Adrenal gland (tissue), 12 donors: ENCODE data around the gene CA7. TPM values are rescaled to one million over a fixed set of nuclear protein-coding genes. Genes with fewer than 3 reads are reported as not detected.

Experiments
- DNase-seq, 7 donors: peaks; one replicate each; pipeline ENCODE4 v3.0.0-alpha.2; 2019 to 2020
- H3K27ac ChIP-seq, 5 donors: fragments of 200-600 bp; sonication (generic) in 4 of 5; 1 replicate in 3 of 5; 2 replicates in 2 of 5; pipeline versions ENCODE4 v1.5.1 to v1.8.0; 2016 to 2020; ENCODE audit warnings: mild to moderate bottlenecking in 1 of 5
- H3K27me3 ChIP-seq: fragments of 200-600 bp; 2 replicates; pipeline ENCODE4 v1.8.0; 2021
- H3K36me3 ChIP-seq, 2 donors: fragments of 200-600 bp; replicated peaks in 1 of 2; 1 replicate in 1 of 2; 2 replicates in 1 of 2; pipeline versions ENCODE4 v1.5.1 to v1.8.0; 2018 to 2022
- H3K4me1 ChIP-seq, 2 donors: fragments of 200-600 bp; replicated peaks in 1 of 2; 1 replicate in 1 of 2; 2 replicates in 1 of 2; pipeline versions ENCODE4 v1.5.1 to v1.8.0; 2018 to 2021
- H3K4me3 ChIP-seq, 4 donors: fragments of 200-600 bp; sonication (generic) in 3 of 4; one replicate each; pipeline ENCODE4 v1.5.1; 2016 to 2018
- H3K9me3 ChIP-seq, 3 donors: fragments of 200-600 bp; sonication (generic) in 1 of 3; replicated peaks in 1 of 3; 1 replicate in 2 of 3; 2 replicates in 1 of 3; pipeline versions ENCODE4 v1.5.1 to v1.8.0; 2016 to 2021
- CTCF ChIP-seq, 6 experiments: fragments of 450-650 bp in 4 of 6; fragments of 200-600 bp in 2 of 6; sonication (generic) in 1 of 6; IDR thresholded peaks; 1 replicate in 5 of 6; 2 replicates in 1 of 6; pipeline versions ENCODE4 v1.5.1 to v1.8.0; 2016 to 2021; ENCODE audit warnings: antibody characterized with exemption in 6 of 6, mild to moderate bottlenecking in 2 of 6, moderate library complexity in 1 of 6
- POLR2A ChIP-seq, 2 donors: fragments of 450-650 bp; IDR thresholded peaks; one replicate each; pipeline ENCODE4 v1.6.1; 2017; ENCODE audit warnings: antibody characterized with exemption in 2 of 2, mild to moderate bottlenecking in 2 of 2, moderate library complexity in 1 of 2
- WGBS, 4 donors: extraction: QIAGEN DNeasy Blood & Tissue Kit in 2 of 4; methylation state at CpG; one replicate each; pipeline versions ENCODE4 v1.1.5 to v1.1.7; 2013 to 2017; 5-methylcytosine and 5-hydroxymethylcytosine counted together
- intact Hi-C, 2 donors: fragments of 100-400 bp; cut with DNase I; formaldehyde crosslinking; loops; one replicate each; pipeline versions ENCODE4 v1.14.1 to v1.15.0; 2022 to 2023
- polyA plus RNA-seq, 3 donors: library from polyadenylated mRNA; stranded (reverse); fragments of 200-250 nt in 2 of 3; fragments of 350-450 nt in 1 of 3; fragmentation: Illumina TruSeq in 1 of 3; extraction: RNeasy Lipid Tissue Mini Kit (QIAGEN cat#74804) in 1 of 3; gene quantifications; one replicate each; pipeline ENCODE4 v1.2.3, GENCODE V29; 2013 to 2014
- total RNA-seq, 9 donors: library from RNA; depleted of rRNA in 4 of 9; stranded (reverse); fragments of >200 nt in 4 of 9; fragments of 120-200 nt in 1 of 9; fragmentation: NEBNext Ultra II Directional in 1 of 9; extraction: Animal tissue kit (Norgen Biotek cat#: 25700) in 1 of 9; gene quantifications; one replicate each; pipeline versions ENCODE4 v1.1.0 to v1.2.4, GENCODE V29; 2013 to 2023
- donor health status: healthy with polysubstance abuse.
- donor health status: Bipolar disorder and iron deficiency.
- donor health status: DM: yes; HTN: yes; CAD: no.
- donor health status: DM: no; HTN: no; CAD: no.
- donor health status: DM: no; HTN: no; CAD: no.
- donor health status: DM: yes; HTN: yes; CAD: no.

The CA7 gene
- total and polyA plus RNA-seq, 12 donors = not detected

- Histone ChIP-seq H3K4me3 (no peak overlapping the region), H3K36me3 (no peaks in the 10 kb centered on the region), H3K9me3 (no peaks in the 10 kb centered on the region), H3K27me3 (no peaks in the 10 kb centered on the region), H3K27ac (no peak overlapping the region), H3K4me1 (no peaks in the 10 kb centered on the region)
- no peak for DNase-seq
- intact Hi-C loops = no loop called here
- no peak for TF ChIP-seq POLR2A (IDR thresholded peaks at IDR 0.05)
- no peak for TF ChIP-seq CTCF (IDR thresholded peaks at IDR 0.05)
- 82 to 92% (median 86%) methylated on average over 3 to 13 of the region's 13 CpGs for WGBS, 4 donors
These were observed 7.2 kb downstream of the CA7 start for GRCh38 chr16:66851166-66851964.

DNA sequence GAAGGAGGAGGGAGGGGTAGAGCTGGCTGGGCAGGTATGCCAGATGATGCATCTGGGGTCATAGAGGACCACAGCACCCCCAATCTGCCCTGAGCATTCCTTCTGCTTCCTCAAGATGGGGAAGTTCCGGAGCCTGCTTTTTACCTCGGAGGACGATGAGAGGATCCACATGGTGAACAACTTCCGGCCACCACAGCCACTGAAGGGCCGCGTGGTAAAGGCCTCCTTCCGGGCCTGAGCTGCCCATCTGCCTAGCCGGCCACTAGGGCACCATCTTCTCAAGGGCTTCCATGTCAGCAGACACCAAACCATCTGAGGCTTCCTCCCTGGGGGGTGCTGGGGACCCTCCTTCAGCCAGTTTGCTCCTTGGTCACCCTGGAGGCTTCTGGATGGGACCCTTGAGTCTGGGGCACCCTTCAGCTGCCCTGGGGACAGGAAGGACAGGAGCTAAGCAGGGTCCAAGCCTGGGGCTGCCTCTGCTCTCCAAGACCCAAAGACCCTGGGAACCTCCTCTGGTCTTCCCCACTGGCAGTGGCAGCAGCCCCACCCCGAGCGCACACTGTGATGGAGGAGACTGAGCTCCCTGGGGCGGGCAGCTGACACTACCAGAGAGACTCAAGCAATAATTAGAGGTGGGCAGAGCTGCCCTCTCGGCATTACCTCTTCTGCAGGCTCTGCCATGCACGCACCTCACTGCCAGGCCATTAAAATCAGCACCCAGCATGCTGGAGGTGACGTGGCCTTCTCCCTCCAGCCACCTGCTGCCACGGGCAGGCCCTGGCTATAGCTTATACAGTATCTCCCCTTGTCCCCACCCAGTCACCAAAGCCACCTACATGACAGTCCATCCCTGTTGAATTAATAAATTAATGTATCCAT, 9.3 kb downstream of the CA7 start:
- TF ChIP-seq POLR2A (IDR thresholded peaks at IDR 0.05) = no peak
- TF ChIP-seq CTCF (IDR thresholded peaks at IDR 0.05) = no peak
- Histone ChIP-seq H3K27me3 (no peaks in the 10 kb centered on the region), H3K36me3 (no peaks in the 10 kb centered on the region), H3K9me3 (no peaks in the 10 kb centered on the region), H3K4me1 (no peaks in the 10 kb centered on the region), H3K4me3 (no peak overlapping the region), H3K27ac (no peak overlapping the region)
- intact Hi-C loops = no loop called here
- DNase-seq = no peak
- WGBS, 4 donors = 75 to 81% (median 78%) methylated on average over 8 to 15 of the region's 15 CpGs

DNA sequence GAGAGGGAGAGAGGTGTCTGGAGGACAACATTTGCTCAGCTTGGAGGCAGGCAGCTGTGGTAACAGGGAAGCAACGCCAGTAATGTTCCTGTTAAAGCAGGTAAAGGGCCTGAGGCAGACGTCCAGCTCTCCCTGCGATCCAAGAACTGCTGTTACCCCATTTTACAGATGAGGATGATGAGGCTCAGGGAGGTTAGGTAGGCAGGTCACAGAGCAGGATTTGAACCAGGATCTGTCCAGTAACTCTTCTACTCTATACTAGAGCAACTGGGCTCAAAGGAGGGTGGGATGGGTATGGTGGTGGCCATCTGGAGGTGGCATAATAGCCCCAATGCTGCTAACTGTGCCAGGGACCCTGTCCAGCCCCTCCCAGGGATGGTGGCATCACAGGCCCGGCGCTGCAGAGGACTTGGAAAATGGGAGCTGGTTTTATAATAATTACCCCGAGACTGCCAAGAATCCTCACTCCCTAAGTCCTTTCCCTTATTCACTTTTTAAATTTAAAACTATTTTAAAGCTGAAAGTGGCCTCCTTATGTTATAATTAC, 12.0 kb downstream of the CA7 start:
- no peak overlapping the region for H3K4me3 ChIP-seq
- peaks cover 0 to 5% of the 10 kb centered on the region in 2 donors for H3K4me1 ChIP-seq
- H3K27ac ChIP-seq = no peak overlapping the region
- no peaks in the 10 kb centered on the region for H3K9me3 ChIP-seq
- DNase-seq = no peak
- no peaks in the 10 kb centered on the region for H3K36me3 ChIP-seq
- TF ChIP-seq POLR2A (IDR thresholded peaks at IDR 0.05) (no peak), CTCF (IDR thresholded peaks at IDR 0.05) (no peak)
- no peaks in the 10 kb centered on the region for H3K27me3 ChIP-seq
- intact Hi-C loops = no loop called here
- 86 to 93% (median 91%) methylated on average over 6 of the region's 6 CpGs for WGBS, 4 donors

- no peak for DNase-seq
- H3K4me3 ChIP-seq = no peak overlapping the region
- H3K36me3 ChIP-seq = no peaks in the 10 kb centered on the region
- TF ChIP-seq POLR2A (IDR thresholded peaks at IDR 0.05) = no peak
- no peak overlapping the region for H3K27ac ChIP-seq
- intact Hi-C loops = no loop called here
- no peaks in the 10 kb centered on the region for H3K27me3 ChIP-seq
- no peaks in the 10 kb centered on the region for H3K9me3 ChIP-seq
- 95 to 100% (median 100%) methylated on average over 1 to 2 of the region's 2 CpGs; no CpG with 5 or more reads in 1 of the 4 donors for WGBS, 4 donors
- peaks cover 0 to 5% of the 10 kb centered on the region in 2 donors for H3K4me1 ChIP-seq
These were observed 12.6 kb downstream of the CA7 start for GRCh38 chr16:66856801-66857200.
